Renal cortical epithelial cell (primary cell): ENCODE results near the gene RAB3GAP1. TPM values are rescaled to one million over a fixed set of nuclear protein-coding genes. Genes with fewer than 3 reads are reported as not detected.

ENCODE experiments used
- total RNA-seq: library from RNA; depleted of rRNA; stranded (reverse); fragments of >200 nt; gene quantifications from 2 replicates; pipeline ENCODE4 v1.2.3, GENCODE V29; 2014

RAB3GAP1 gene
- total RNA-seq, 1 donor from 2014 or later = 95.4 TPM

Other genes with a start within 250 kb of the RAB3GAP1 start
- 3.3 and 21.7 TPM in 2 replicates for gene ACMSD, start 213.7 kb upstream of the RAB3GAP1 start, total RNA-seq
- 18.9 and 38.2 TPM in 2 replicates for gene CCNT2, start 133.5 kb upstream of the RAB3GAP1 start, total RNA-seq
- gene MAP3K19, start 4.8 kb upstream of the RAB3GAP1 start, total RNA-seq = not detected in 2 replicates